SU-DHL-6 (cell line): Measurements from ENCODE around the gene LYZL6.

ENCODE experiments used
- H2AFZ ChIP-seq: fragments of 200-600 bp; sonication (generic); 2 replicates; pipeline ENCODE4 v1.6.1; 2014; ENCODE audit warnings: low read depth, mild to moderate bottlenecking, moderate library complexity, mixed read lengths, antibody characterized with exemption, low read length; ENCODE audit not compliant: severe bottlenecking
- H3F3A ChIP-seq: fragments of 200-600 bp; shearing (Covaris generic); 2 replicates; pipeline ENCODE4 v1.6.0; 2016; ENCODE audit warnings: antibody characterized with exemption, mild to moderate bottlenecking; ENCODE audit not compliant: insufficient read depth
- H3K27ac ChIP-seq: fragments of 200-600 bp; sonication (generic); 2 replicates; pipeline ENCODE4 v1.5.1; 2016; ENCODE audit warnings: low read depth, mild to moderate bottlenecking, low read length, moderate library complexity, mixed read lengths
- H3K27me3 ChIP-seq: fragments of 200-600 bp; sonication (generic), shearing (Covaris generic); 2 replicates; pipeline ENCODE4 v1.6.0; 2014; ENCODE audit warnings: mild to moderate bottlenecking, low read length
- H3K36me3 ChIP-seq: fragments of 200-600 bp; sonication (generic); 2 replicates; pipeline ENCODE4 v1.6.1; 2014; ENCODE audit warnings: mild to moderate bottlenecking, low read length, mixed read lengths
- H3K4me2 ChIP-seq: fragments of 300-600, 200-600 bp; shearing (Covaris generic), sonication (generic); 2 replicates; pipeline ENCODE4 v1.6.0; 2014; ENCODE audit warnings: low read length, low read depth, mild to moderate bottlenecking; ENCODE audit not compliant: poor library complexity, severe bottlenecking
- H3K4me3 ChIP-seq: fragments of 200-600 bp; sonication (generic); 2 replicates; pipeline ENCODE4 v1.5.1; 2014; ENCODE audit warnings: antibody characterized with exemption, low read length, mild to moderate bottlenecking, mixed read lengths; ENCODE audit not compliant: insufficient read depth, poor library complexity, severe bottlenecking
- H3K79me2 ChIP-seq: fragments of 200-600 bp; sonication (generic); 2 replicates; pipeline ENCODE4 v1.6.1; 2014; ENCODE audit warnings: mild to moderate bottlenecking, low read length, moderate library complexity; ENCODE audit not compliant: insufficient read depth
- H3K9ac ChIP-seq: fragments of 200-600 bp; sonication (generic); 2 replicates; pipeline ENCODE4 v1.7.0; 2014; ENCODE audit warnings: mild to moderate bottlenecking, low read length
- H3K9me2 ChIP-seq: fragments of 200-600 bp; sonication (generic); replicated peaks from 2 replicates; pipeline ENCODE4 v1.6.1; 2014; ENCODE audit warnings: low read length; ENCODE audit not compliant: insufficient read depth
- H3K9me3 ChIP-seq: fragments of 200-600 bp; sonication (generic); 2 replicates; pipeline ENCODE4 v1.6.1; 2014; ENCODE audit warnings: low read length, mixed read lengths; ENCODE audit not compliant: insufficient read depth
- H4K20me1 ChIP-seq: fragments of 200-600 bp; sonication (generic); 2 replicates; pipeline ENCODE4 v1.6.1; 2014; ENCODE audit warnings: low read depth, mild to moderate bottlenecking, antibody characterized with exemption, low read length, moderate library complexity, mixed read lengths
- EZH2phosphoT487 ChIP-seq: fragments of 200-600 bp; sonication (generic), shearing (Covaris generic); conservative IDR thresholded peaks from 2 replicates; pipeline ENCODE4 v1.6.1; 2018; ENCODE audit warnings: mild to moderate bottlenecking, antibody characterized with exemption, low read length, moderate library complexity, mixed read lengths
- TF ChIP-seq, protein P1 (sequence below): fragments of 200-600 bp; sonication (generic); IDR thresholded peaks from one replicate; pipeline ENCODE4 v1.5.1; 2017; ENCODE audit warnings: antibody characterized with exemption, mild to moderate bottlenecking, low read length, moderate library complexity; ENCODE audit not compliant: insufficient read depth, poor library complexity, severe bottlenecking

Gene LYZL6, protein sequence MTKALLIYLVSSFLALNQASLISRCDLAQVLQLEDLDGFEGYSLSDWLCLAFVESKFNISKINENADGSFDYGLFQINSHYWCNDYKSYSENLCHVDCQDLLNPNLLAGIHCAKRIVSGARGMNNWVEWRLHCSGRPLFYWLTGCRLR

DNA sequence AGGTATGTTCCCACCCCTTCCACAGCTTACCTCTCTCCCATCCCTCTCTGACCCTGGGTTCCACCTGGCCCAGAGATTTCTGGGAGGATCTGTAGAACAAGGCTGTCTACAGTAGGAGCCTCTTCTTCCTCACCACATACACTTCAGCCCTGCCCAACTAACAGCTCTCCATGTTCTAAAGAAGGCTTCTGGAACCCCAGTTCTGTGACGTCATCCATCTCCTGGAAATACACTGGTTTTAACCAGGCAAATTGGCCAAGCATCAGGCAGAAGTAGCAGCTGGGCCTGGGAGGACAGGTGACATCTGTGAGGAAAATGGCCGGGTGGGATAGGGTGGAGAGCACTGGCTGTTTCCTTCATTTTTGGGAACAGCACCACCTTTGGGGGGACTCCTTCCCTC, at the start of gene LYZL6:
Gene LYZL6 (minus strand): TSS at position 177 of the 400 bp plus-strand sequence. CDS start 4,357 bp downstream, outside the sequence.
- Histone ChIP-seq H3K79me2 (no peaks in the 10 kb centered on the region), H3K36me3 (no peaks in the 10 kb centered on the region), H3K27ac (no peak within 1 kb of the TSS), H2AFZ (no peak within 1 kb of the TSS), H3F3A (no peaks in the 10 kb centered on the region), H3K4me3 (no peak within 1 kb of the TSS), H3K4me2 (no peak within 1 kb of the TSS), H4K20me1 (no peaks in the 10 kb centered on the region), H3K9me3 (no peaks in the 10 kb centered on the region), H3K9me2 (no peaks in the 10 kb centered on the region), H3K27me3 (no peaks in the 10 kb centered on the region), H3K9ac (no peak within 1 kb of the TSS)
- TF ChIP-seq, protein P1, sequence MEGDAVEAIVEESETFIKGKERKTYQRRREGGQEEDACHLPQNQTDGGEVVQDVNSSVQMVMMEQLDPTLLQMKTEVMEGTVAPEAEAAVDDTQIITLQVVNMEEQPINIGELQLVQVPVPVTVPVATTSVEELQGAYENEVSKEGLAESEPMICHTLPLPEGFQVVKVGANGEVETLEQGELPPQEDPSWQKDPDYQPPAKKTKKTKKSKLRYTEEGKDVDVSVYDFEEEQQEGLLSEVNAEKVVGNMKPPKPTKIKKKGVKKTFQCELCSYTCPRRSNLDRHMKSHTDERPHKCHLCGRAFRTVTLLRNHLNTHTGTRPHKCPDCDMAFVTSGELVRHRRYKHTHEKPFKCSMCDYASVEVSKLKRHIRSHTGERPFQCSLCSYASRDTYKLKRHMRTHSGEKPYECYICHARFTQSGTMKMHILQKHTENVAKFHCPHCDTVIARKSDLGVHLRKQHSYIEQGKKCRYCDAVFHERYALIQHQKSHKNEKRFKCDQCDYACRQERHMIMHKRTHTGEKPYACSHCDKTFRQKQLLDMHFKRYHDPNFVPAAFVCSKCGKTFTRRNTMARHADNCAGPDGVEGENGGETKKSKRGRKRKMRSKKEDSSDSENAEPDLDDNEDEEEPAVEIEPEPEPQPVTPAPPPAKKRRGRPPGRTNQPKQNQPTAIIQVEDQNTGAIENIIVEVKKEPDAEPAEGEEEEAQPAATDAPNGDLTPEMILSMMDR: no peak
- TF ChIP-seq EZH2phosphoT487: no peak

DNA sequence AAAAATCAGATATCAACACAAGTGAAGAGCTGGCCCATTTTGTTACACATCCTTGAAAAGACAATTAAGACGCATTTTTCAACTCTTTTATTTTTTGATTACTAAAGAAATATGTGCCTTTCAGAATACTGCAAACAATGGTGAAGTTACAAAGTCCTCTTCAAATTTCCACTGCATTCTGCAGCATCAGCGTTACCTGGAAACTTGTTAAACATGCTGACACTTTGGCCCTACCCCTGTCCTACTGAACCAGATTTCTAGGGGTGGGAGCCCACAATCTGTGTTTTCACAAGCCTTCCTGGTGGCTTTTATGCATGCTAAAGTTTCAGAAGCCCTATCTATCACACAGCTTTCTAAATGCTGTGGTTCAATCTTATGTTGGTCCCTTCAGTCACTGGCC, 47.6 kb upstream of the LYZL6 start:
- H3K4me2 ChIP-seq: no peak overlapping the region
- no peaks in the 10 kb centered on the region for H3K27me3 ChIP-seq
- H3K9me3 ChIP-seq: peaks cover 10% of the 10 kb centered on the region; the same call in 1 of the 2 replicates
- H3K36me3 ChIP-seq: no peaks in the 10 kb centered on the region; the same call in 1 of the 2 replicates
- no peaks in the 10 kb centered on the region for H3F3A ChIP-seq
- no peak for TF ChIP-seq EZH2phosphoT487
- TF ChIP-seq, protein P1: no peak
- H3K27ac ChIP-seq: no peak overlapping the region
- H3K9me2 ChIP-seq: no peaks in the 10 kb centered on the region
- H4K20me1 ChIP-seq: no peaks in the 10 kb centered on the region
- no peaks in the 10 kb centered on the region for H3K79me2 ChIP-seq
- no peak overlapping the region for H3K9ac ChIP-seq
- no peak overlapping the region for H3K4me3 ChIP-seq
- no peak overlapping the region for H2AFZ ChIP-seq

DNA sequence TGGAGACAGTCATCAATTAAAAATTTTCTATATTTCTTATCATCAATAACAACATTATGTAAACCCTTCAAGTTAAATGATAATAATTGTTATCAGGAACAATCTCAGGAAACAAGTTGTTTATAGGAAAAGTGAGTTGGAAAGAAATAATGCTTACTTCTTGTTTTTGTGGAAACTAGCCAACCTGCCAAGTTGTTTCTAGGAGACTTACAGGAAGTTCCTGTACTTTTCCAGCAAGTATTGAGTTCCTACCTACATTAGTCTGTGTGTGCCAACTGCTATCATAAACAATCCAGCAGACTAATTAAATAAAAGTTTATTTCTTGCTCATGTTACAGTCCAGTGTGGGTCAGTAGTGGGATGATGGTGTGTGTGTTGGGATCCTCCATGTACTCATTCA, 44.7 kb upstream of the LYZL6 start:
- no peaks in the 10 kb centered on the region for H4K20me1 ChIP-seq
- no peak overlapping the region for H3K4me3 ChIP-seq
- no peaks in the 10 kb centered on the region for H3F3A ChIP-seq
- H3K27ac ChIP-seq: no peak overlapping the region
- H3K36me3 ChIP-seq: no peaks in the 10 kb centered on the region; the same call in 1 of the 2 replicates
- TF ChIP-seq, protein P1: no peak
- TF ChIP-seq EZH2phosphoT487: no peak
- no peak overlapping the region for H2AFZ ChIP-seq
- H3K9me3 ChIP-seq: peaks cover 10% of the 10 kb centered on the region; the same call in 1 of the 2 replicates
- H3K27me3 ChIP-seq: no peaks in the 10 kb centered on the region
- H3K9me2 ChIP-seq: no peaks in the 10 kb centered on the region
- no peak overlapping the region for H3K9ac ChIP-seq
- no peaks in the 10 kb centered on the region for H3K79me2 ChIP-seq
- H3K4me2 ChIP-seq: no peak overlapping the region
